ENCODE data around the gene CACNA1H.

- no peak for TF ChIP-seq EZH2 (IDR thresholded peaks at IDR 0.05; ENCODE audit: borderline replicate concordance, low read depth, low read length)
- TF ChIP-seq ZNF124 (CRISPR knock-in tag; IDR thresholded peaks at IDR 0.05), result no peak
- TF ChIP-seq, protein P1, sequence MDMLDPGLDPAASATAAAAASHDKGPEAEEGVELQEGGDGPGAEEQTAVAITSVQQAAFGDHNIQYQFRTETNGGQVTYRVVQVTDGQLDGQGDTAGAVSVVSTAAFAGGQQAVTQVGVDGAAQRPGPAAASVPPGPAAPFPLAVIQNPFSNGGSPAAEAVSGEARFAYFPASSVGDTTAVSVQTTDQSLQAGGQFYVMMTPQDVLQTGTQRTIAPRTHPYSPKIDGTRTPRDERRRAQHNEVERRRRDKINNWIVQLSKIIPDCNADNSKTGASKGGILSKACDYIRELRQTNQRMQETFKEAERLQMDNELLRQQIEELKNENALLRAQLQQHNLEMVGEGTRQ (CRISPR knock-in tag; IDR thresholded peaks at IDR 0.05), result no peak
- TF ChIP-seq, protein P2, sequence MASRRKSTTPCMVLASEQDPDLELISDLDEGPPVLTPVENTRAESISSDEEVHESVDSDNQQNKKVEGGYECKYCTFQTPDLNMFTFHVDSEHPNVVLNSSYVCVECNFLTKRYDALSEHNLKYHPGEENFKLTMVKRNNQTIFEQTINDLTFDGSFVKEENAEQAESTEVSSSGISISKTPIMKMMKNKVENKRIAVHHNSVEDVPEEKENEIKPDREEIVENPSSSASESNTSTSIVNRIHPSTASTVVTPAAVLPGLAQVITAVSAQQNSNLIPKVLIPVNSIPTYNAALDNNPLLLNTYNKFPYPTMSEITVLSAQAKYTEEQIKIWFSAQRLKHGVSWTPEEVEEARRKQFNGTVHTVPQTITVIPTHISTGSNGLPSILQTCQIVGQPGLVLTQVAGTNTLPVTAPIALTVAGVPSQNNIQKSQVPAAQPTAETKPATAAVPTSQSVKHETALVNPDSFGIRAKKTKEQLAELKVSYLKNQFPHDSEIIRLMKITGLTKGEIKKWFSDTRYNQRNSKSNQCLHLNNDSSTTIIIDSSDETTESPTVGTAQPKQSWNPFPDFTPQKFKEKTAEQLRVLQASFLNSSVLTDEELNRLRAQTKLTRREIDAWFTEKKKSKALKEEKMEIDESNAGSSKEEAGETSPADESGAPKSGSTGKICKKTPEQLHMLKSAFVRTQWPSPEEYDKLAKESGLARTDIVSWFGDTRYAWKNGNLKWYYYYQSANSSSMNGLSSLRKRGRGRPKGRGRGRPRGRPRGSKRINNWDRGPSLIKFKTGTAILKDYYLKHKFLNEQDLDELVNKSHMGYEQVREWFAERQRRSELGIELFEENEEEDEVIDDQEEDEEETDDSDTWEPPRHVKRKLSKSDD (conservative IDR thresholded peaks at IDR 0.05; ENCODE audit: low read length), result no peak
- no peak for TF ChIP-seq RERE (CRISPR knock-in tag; IDR thresholded peaks at IDR 0.05; ENCODE audit: borderline replicate concordance)
- TF ChIP-seq POLR2A (conservative IDR thresholded peaks at IDR 0.05), result no peak
- TF ChIP-seq, protein P3, sequence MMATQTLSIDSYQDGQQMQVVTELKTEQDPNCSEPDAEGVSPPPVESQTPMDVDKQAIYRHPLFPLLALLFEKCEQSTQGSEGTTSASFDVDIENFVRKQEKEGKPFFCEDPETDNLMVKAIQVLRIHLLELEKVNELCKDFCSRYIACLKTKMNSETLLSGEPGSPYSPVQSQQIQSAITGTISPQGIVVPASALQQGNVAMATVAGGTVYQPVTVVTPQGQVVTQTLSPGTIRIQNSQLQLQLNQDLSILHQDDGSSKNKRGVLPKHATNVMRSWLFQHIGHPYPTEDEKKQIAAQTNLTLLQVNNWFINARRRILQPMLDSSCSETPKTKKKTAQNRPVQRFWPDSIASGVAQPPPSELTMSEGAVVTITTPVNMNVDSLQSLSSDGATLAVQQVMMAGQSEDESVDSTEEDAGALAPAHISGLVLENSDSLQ (IDR thresholded peaks at IDR 0.05), result no peak
- TF ChIP-seq ATF3 (IDR thresholded peaks at IDR 0.05), result no peak
- no peak for TF ChIP-seq ATF3 (CRISPR knock-in tag; conservative IDR thresholded peaks at IDR 0.05)
- TF ChIP-seq RAD21 (CRISPR knock-in tag; conservative IDR thresholded peaks at IDR 0.05 in 1 of 2, IDR thresholded peaks at IDR 0.05 in 1 of 2), result no peak
- no peak for TF ChIP-seq CTCF (IDR thresholded peaks at IDR 0.05 in 2 of 3, conservative IDR thresholded peaks at IDR 0.05 in 1 of 3; ENCODE audit: insufficient read depth in 2 of 3, low read depth in 1 of 3, low read length in 3 of 3)
- no peak for TF ChIP-seq TARDBP (IDR thresholded peaks at IDR 0.05)
- TF ChIP-seq SMC3 (conservative IDR thresholded peaks at IDR 0.05; ENCODE audit: insufficient read depth, low read depth, low read length), result no peak
- TF ChIP-seq TSC22D4 (tag; IDR thresholded peaks at IDR 0.05), result no peak
These were observed 20.5 kb upstream of the CACNA1H start for GRCh38 chr16:1132431-1132830.

All from K562 (cell line).